Measurements from ENCODE around the gene TP53I11.
A peak's percentile ranks its signal among the peaks of the same experiment; 100 is the strongest.

DNA sequence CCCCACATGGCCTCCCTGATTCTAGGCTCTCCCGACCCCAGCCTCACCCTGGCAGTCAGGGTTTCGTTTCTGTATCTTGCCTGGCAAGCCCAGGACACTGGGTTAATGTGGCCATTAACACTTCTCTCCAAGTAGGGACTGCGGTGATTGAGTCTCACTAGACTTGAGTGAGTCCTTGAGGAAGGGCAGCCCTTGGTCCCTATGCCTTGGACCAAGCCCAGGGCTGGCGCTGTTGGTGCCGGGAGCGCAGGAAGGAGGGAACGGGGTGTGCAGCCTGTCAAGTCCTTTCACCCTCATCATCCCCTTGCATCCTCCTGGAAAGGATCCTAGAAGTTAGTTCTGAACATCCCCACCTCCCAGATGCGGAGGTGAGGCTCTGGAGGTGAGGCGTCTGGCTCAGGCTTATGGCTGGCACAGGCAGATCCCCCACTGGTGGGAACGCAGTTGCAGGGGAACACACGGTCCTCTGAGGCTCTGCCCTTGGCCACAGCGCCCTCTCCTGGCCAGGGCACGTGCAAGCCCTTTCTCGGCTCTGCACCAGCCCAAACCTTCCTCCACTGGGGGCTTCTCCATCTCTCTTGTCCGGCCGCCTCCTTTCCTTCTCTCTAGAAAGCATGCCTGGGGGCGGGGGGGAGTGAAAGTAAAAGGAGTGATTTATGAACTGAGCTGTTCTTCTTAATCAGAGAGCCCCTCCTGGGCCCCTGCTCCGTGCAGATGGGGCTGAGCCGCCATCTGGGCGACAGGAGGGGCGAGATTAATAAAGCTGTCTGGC is 56.7 kb downstream of the TP53I11 start:
- TF ChIP-seq, protein P1, sequence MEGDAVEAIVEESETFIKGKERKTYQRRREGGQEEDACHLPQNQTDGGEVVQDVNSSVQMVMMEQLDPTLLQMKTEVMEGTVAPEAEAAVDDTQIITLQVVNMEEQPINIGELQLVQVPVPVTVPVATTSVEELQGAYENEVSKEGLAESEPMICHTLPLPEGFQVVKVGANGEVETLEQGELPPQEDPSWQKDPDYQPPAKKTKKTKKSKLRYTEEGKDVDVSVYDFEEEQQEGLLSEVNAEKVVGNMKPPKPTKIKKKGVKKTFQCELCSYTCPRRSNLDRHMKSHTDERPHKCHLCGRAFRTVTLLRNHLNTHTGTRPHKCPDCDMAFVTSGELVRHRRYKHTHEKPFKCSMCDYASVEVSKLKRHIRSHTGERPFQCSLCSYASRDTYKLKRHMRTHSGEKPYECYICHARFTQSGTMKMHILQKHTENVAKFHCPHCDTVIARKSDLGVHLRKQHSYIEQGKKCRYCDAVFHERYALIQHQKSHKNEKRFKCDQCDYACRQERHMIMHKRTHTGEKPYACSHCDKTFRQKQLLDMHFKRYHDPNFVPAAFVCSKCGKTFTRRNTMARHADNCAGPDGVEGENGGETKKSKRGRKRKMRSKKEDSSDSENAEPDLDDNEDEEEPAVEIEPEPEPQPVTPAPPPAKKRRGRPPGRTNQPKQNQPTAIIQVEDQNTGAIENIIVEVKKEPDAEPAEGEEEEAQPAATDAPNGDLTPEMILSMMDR (IDR thresholded peaks at IDR 0.05), result peak in 6 of 7 experiments; percentile 24 to 52 (median 40)
- no peak for TF ChIP-seq POLR2A (IDR thresholded peaks at IDR 0.05)

Measured in body of pancreas (tissue), 4 donors.